ENCODE results near the gene PDLIM5.

PDLIM5 gene

DNA sequence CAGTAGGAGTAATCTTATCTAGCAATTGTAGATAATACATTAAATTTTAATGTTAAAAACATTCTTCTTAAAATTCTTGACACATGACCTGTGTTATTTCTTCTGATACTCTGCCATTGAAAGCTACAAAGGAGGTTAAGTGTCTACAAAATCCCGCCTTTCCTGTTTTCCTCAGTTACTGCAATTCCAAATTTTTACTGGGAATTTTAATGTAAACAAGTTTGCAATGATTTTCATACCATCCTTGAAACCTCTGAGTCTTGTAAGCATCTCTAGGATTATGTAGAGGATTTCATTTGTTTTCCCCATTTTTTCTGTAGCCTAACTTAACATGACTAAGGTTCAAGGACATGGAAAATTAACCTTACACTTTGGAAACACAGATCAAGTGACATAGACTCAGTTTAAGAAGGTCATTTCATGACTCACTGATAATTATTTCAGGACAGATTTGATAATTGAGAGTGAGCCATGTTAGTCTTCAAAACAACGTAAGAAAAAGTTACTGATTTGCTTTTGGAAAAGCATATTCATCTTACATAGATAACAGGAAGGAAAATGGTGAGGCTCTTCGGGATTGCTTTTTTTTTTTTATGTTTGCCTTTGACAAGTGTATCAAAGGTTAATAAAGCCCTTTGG is 39.6 kb upstream of the PDLIM5 start:
- Histone ChIP-seq H3K27me3 (ENCODE audit: control insufficient read depth in 1 of 2, insufficient read depth in 2 of 2, low read length in 2 of 2) (no peaks in the 10 kb centered on the region), H3K9ac (ENCODE audit: low read length) (no peak overlapping the region), H3K9me3 (ENCODE audit: low read length) (no peaks in the 10 kb centered on the region), H3K27ac (ENCODE audit: low read depth, low read length) (no peak overlapping the region), H3K4me1 (ENCODE audit: insufficient read depth, low read length) (peaks cover 23% of the 10 kb centered on the region), H3K36me3 (ENCODE audit: insufficient read depth, low read length) (no peaks in the 10 kb centered on the region), H3K4me3 (ENCODE audit: low read depth in 1 of 2, low read length in 2 of 2) (peak overlapping the region in 1 of 2 donors; percentile 12)

DNA sequence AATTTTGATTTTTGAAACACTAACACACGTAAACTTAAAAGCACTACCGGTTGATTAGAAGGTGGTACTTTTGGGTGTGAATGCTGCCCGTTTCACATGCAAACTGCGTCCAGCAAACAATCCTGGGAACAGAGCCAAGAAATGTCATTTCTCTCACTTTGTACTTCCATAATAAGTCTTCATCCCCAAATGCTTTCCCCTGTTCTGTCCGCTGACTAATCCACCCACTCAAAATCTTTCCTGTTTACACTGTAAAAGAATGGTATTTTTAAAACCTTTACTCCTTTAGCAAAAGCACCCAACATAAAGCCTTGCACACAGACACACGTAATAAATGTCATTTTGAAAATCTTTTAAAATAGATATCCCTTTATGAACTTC is 39.1 kb upstream of the PDLIM5 start:
- Histone ChIP-seq H3K27ac (ENCODE audit: low read depth, low read length) (no peak overlapping the region), H3K4me3 (ENCODE audit: low read depth in 1 of 2, low read length in 2 of 2) (peak overlapping the region in 1 of 2 donors; percentile 12), H3K9ac (ENCODE audit: low read length) (no peak overlapping the region), H3K9me3 (ENCODE audit: low read length) (no peaks in the 10 kb centered on the region), H3K27me3 (ENCODE audit: control insufficient read depth in 1 of 2, insufficient read depth in 2 of 2, low read length in 2 of 2) (no peaks in the 10 kb centered on the region), H3K4me1 (ENCODE audit: insufficient read depth, low read length) (peaks cover 23% of the 10 kb centered on the region), H3K36me3 (ENCODE audit: insufficient read depth, low read length) (no peaks in the 10 kb centered on the region)

DNA sequence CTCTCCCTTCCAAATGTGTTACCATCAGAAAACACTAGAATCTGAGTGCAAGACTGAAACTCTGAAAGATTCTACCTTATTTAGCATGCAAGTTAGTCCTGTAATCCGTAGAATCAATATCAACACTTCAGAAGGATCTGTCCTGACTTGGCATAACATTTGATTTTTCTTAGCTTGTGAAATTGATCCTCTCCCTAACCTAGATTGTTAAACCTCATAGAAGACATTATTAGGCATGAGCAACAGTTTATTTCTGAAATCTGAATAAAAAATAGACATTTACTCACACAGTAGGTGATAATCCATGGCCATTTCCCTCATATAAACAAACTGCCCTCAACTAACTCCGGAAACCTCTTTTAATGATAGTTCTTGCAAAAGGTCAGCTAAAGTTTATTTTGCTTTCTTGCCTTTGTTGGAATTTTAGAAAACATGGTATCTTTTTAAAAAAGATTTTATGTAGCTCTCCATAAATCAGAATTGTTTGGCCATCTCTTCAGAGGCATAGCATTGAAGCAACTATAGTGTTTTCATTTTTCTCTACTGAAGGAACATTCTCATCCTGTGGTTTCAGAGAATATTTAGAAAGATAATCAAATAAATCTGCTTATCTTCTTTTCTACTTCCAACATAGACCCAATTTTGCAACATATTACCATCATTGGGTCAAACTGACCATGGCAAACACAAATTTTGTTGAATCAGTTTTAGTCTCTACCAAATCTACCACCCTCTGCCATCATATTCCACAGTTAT is 38.5 kb upstream of the PDLIM5 start:
- H3K27me3 ChIP-seq (ENCODE audit: control insufficient read depth in 1 of 2, insufficient read depth in 2 of 2, low read length in 2 of 2), result no peaks in the 10 kb centered on the region
- no peaks in the 10 kb centered on the region for H3K9me3 ChIP-seq (ENCODE audit: low read length)
- H3K9ac ChIP-seq (ENCODE audit: low read length), result no peak overlapping the region
- H3K27ac ChIP-seq (ENCODE audit: low read depth, low read length), result no peak overlapping the region
- H3K4me3 ChIP-seq (ENCODE audit: low read depth in 1 of 2, low read length in 2 of 2), result peak overlapping the region in 1 of 2 donors; percentile 12
- H3K36me3 ChIP-seq (ENCODE audit: insufficient read depth, low read length), result no peaks in the 10 kb centered on the region
- H3K4me1 ChIP-seq (ENCODE audit: insufficient read depth, low read length), result peaks cover 23% of the 10 kb centered on the region

DNA sequence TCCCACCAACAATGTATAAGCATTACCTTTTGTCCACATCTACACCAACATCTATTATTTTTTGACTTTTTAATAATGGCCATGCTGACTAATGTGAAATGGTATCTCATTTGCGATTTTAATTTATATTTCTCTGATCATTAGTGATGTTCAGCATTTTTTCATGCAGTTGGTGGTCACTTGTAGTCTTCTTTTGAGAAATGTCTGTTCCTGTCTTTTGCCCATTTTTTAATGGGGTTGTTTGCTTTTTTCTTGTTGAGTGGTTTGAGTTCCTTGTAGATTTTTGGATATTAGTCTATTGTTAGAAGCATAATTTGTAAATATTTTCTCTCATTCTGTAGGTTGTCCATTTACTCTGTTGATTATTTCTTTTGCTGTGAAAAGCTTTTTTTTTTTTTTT is 36.8 kb upstream of the PDLIM5 start:
- H3K9ac ChIP-seq (ENCODE audit: low read length), result no peak overlapping the region
- no peaks in the 10 kb centered on the region for H3K9me3 ChIP-seq (ENCODE audit: low read length)
- no peak overlapping the region for H3K4me3 ChIP-seq (ENCODE audit: low read depth in 1 of 2, low read length in 2 of 2)
- H3K4me1 ChIP-seq (ENCODE audit: insufficient read depth, low read length), result peaks cover 12% of the 10 kb centered on the region
- no peaks in the 10 kb centered on the region for H3K36me3 ChIP-seq (ENCODE audit: insufficient read depth, low read length)
- no peaks in the 10 kb centered on the region for H3K27me3 ChIP-seq (ENCODE audit: control insufficient read depth in 1 of 2, insufficient read depth in 2 of 2, low read length in 2 of 2)
- no peak overlapping the region for H3K27ac ChIP-seq (ENCODE audit: low read depth, low read length)

DNA sequence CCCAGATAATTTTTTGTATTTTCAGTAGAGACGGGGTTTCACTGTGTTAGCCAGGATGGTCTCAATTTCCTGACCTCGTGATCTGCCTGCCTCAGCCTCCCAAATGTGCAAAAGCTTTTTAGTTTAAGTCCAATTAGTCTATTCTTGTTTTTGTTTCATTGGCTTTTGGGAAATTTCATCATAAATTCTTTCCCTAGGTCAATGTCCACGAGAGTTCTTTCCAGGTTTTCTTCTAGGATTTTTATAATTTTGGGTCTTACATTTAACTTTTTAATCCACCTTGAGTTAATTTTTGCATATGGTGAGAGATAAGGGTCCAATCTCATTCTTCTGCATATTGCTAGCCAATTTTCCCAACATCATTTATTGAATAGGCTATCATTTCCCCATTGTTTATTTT is 36.3 kb upstream of the PDLIM5 start:
- no peak overlapping the region for H3K9ac ChIP-seq (ENCODE audit: low read length)
- no peaks in the 10 kb centered on the region for H3K27me3 ChIP-seq (ENCODE audit: control insufficient read depth in 1 of 2, insufficient read depth in 2 of 2, low read length in 2 of 2)
- no peaks in the 10 kb centered on the region for H3K36me3 ChIP-seq (ENCODE audit: insufficient read depth, low read length)
- no peaks in the 10 kb centered on the region for H3K9me3 ChIP-seq (ENCODE audit: low read length)
- H3K4me3 ChIP-seq (ENCODE audit: low read depth in 1 of 2, low read length in 2 of 2), result no peak overlapping the region
- H3K27ac ChIP-seq (ENCODE audit: low read depth, low read length), result no peak overlapping the region
- H3K4me1 ChIP-seq (ENCODE audit: insufficient read depth, low read length), result peaks cover 9% of the 10 kb centered on the region

DNA sequence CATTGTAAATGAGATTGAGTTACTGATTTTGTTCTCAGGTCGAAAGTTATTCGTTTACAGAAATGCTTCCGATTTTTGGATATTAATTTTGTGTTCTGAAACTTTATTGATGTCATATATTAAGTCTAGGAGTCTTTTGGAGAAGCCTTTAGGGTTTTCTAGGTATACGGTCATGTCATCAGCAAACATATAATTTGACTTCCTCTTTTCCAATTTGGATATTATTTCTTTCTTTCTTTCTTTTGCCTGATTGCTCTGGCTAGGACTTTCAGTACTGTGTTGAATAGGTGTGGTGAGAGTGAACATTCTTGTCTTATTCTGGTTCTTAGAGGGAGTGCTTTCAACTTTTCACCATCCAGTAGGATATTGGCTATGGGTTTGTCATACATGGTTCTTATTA is 35.4 kb upstream of the PDLIM5 start:
- Histone ChIP-seq H3K36me3 (ENCODE audit: insufficient read depth, low read length) (no peaks in the 10 kb centered on the region), H3K9ac (ENCODE audit: low read length) (no peak overlapping the region), H3K4me1 (ENCODE audit: insufficient read depth, low read length) (peaks cover 9% of the 10 kb centered on the region), H3K27me3 (ENCODE audit: control insufficient read depth in 1 of 2, insufficient read depth in 2 of 2, low read length in 2 of 2) (no peaks in the 10 kb centered on the region), H3K4me3 (ENCODE audit: low read depth in 1 of 2, low read length in 2 of 2) (no peak overlapping the region), H3K9me3 (ENCODE audit: low read length) (no peaks in the 10 kb centered on the region), H3K27ac (ENCODE audit: low read depth, low read length) (no peak overlapping the region)

DNA sequence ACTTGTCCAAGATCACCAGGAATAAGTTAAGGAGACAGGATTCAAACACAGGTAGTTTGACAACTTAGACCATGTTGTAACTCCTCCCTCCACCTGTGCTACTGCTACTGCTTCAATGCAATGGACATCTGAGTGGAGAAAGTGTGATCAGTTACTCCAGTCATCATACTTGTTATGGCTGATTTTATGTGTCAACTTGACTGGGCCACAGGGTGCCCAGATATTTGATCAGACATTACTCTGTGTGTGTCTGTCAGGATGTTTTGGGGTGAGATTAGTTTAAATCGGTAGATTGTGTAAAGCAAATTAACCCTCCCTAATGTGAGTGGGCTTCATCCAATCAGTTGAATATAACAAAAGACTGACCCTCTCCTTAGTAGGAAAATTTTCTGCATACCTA is 34.8 kb upstream of the PDLIM5 start:
- H3K9ac ChIP-seq (ENCODE audit: low read length), result no peak overlapping the region

DNA sequence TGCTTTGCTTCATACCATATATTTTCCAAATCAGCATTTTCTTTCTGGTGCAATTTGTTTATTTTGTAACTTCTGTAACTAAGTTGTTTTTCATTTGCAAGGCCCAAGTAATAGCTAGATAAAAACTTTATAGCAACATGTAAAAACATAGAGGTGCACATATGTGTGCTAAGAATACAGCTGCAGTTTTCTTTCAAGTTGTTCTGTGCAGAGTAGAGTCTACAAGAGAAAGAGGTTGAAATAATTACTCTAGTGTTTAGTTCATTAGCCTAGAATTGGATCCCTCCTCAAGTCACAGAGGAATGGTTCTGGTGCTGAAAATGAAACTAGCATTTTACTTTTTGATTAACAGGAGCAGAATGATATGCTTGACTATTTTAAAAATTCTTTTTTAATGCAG is 32.2 kb upstream of the PDLIM5 start:
- H3K27me3 ChIP-seq (ENCODE audit: control insufficient read depth in 1 of 2, insufficient read depth in 2 of 2, low read length in 2 of 2), result no peaks in the 10 kb centered on the region
- H3K4me3 ChIP-seq (ENCODE audit: low read depth in 1 of 2, low read length in 2 of 2), result no peak overlapping the region
- no peaks in the 10 kb centered on the region for H3K9me3 ChIP-seq (ENCODE audit: low read length)
- no peak overlapping the region for H3K9ac ChIP-seq (ENCODE audit: low read length)
- no peaks in the 10 kb centered on the region for H3K4me1 ChIP-seq (ENCODE audit: insufficient read depth, low read length)
- H3K36me3 ChIP-seq (ENCODE audit: insufficient read depth, low read length), result no peaks in the 10 kb centered on the region
- no peak overlapping the region for H3K27ac ChIP-seq (ENCODE audit: low read depth, low read length)

More for the DNA sequence above, 34.8 kb upstream of the PDLIM5 start:
- no peak overlapping the region for H3K27ac ChIP-seq (ENCODE audit: low read depth, low read length)
- no peaks in the 10 kb centered on the region for H3K36me3 ChIP-seq (ENCODE audit: insufficient read depth, low read length)
- peaks cover 9% of the 10 kb centered on the region for H3K4me1 ChIP-seq (ENCODE audit: insufficient read depth, low read length)
- no peaks in the 10 kb centered on the region for H3K9me3 ChIP-seq (ENCODE audit: low read length)
- H3K27me3 ChIP-seq (ENCODE audit: control insufficient read depth in 1 of 2, insufficient read depth in 2 of 2, low read length in 2 of 2), result no peaks in the 10 kb centered on the region
- no peak overlapping the region for H3K4me3 ChIP-seq (ENCODE audit: low read depth in 1 of 2, low read length in 2 of 2)

DNA sequence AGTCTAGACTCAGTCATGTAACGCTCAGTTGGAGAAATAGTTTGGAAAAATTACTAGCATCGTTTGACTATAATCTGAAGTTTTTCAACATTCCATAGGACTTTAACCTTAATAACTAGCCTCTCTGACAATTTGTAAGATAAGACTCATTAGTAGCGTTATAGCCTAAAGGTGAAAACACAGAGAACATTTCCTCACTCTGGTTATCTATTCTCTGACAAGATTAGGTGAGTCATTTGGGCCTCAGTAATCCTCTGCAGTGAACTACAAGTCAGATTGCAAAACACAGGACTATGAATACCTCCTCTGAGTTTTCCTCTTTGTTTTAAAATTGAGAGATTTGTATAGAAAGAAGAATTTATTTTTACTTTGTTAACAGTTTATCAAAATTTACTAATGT is 31.8 kb upstream of the PDLIM5 start:
- Histone ChIP-seq H3K9me3 (ENCODE audit: low read length) (no peaks in the 10 kb centered on the region), H3K4me1 (ENCODE audit: insufficient read depth, low read length) (no peaks in the 10 kb centered on the region), H3K27me3 (ENCODE audit: control insufficient read depth in 1 of 2, insufficient read depth in 2 of 2, low read length in 2 of 2) (no peaks in the 10 kb centered on the region), H3K27ac (ENCODE audit: low read depth, low read length) (no peak overlapping the region), H3K4me3 (ENCODE audit: low read depth in 1 of 2, low read length in 2 of 2) (no peak overlapping the region), H3K36me3 (ENCODE audit: insufficient read depth, low read length) (no peaks in the 10 kb centered on the region), H3K9ac (ENCODE audit: low read length) (no peak overlapping the region)

DNA sequence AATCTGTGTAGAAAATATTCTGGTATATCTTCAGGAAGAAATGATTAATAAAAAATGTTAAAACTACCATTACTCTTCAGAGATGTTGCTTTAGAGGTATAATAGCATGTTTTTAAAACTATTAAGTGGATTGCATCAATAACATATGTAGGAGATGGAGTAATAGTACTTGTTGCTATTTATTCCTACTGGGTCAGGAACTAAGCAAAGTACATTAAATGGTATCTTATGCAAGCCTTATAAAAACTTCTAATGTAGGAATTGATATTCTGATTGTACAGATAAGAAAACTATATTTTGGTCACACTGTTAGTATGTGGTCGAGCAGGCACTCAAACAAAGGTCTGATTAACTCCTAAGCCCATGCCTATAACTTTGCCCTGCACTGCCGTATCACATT is 31.4 kb upstream of the PDLIM5 start:
- Histone ChIP-seq H3K27me3 (ENCODE audit: control insufficient read depth in 1 of 2, insufficient read depth in 2 of 2, low read length in 2 of 2) (no peaks in the 10 kb centered on the region), H3K9me3 (ENCODE audit: low read length) (no peaks in the 10 kb centered on the region), H3K36me3 (ENCODE audit: insufficient read depth, low read length) (no peaks in the 10 kb centered on the region), H3K9ac (ENCODE audit: low read length) (no peak overlapping the region), H3K4me1 (ENCODE audit: insufficient read depth, low read length) (no peaks in the 10 kb centered on the region), H3K27ac (ENCODE audit: low read depth, low read length) (no peak overlapping the region), H3K4me3 (ENCODE audit: low read depth in 1 of 2, low read length in 2 of 2) (no peak overlapping the region)

DNA sequence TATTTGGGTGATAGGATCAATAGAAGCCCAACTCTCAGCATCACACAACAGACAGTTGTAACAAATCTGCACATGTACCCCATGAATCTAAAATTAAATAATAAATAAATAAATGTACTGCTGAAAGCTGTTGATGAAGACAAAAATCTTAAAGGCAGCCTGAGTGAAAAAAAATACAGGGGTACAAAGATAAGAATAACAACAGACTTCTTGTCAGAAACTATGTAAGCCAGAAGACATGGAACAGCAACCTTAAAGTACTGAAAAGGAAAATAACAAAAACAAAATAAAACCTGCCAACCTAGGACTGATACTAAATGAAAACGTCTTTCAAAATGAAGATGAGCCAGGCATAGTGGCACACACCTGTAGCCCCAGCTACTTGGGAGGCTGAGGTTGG is 25.0 kb upstream of the PDLIM5 start:
- Histone ChIP-seq H3K36me3 (ENCODE audit: insufficient read depth, low read length) (no peaks in the 10 kb centered on the region), H3K4me1 (ENCODE audit: insufficient read depth, low read length) (no peaks in the 10 kb centered on the region), H3K27me3 (ENCODE audit: control insufficient read depth in 1 of 2, insufficient read depth in 2 of 2, low read length in 2 of 2) (no peaks in the 10 kb centered on the region), H3K9me3 (ENCODE audit: low read length) (no peaks in the 10 kb centered on the region), H3K9ac (ENCODE audit: low read length) (no peak overlapping the region), H3K4me3 (ENCODE audit: low read depth in 1 of 2, low read length in 2 of 2) (no peak overlapping the region), H3K27ac (ENCODE audit: low read depth, low read length) (no peak overlapping the region)

DNA sequence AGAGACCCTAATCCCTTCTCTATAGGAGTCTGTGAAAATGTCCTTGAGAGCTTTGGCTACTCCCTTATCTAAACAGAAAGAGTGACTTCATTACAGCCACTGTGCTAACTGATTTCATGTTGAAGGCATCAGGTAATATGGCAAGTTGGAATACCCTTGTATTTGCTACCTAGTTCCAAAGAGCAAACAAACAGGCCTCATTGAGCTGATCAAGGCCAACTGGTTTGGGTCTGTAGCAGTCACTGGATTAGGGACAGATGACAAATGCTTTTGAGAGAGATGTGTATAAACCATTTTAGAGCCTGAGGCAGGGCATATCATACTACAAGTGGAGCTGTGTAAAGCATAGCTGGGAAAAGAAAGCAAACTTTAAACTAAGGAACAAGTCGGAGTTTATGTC is 22.9 kb upstream of the PDLIM5 start:
- no peaks in the 10 kb centered on the region for H3K36me3 ChIP-seq (ENCODE audit: insufficient read depth, low read length)
- H3K9me3 ChIP-seq (ENCODE audit: low read length), result no peaks in the 10 kb centered on the region
- no peak overlapping the region for H3K4me3 ChIP-seq (ENCODE audit: low read depth in 1 of 2, low read length in 2 of 2)
- no peak overlapping the region for H3K9ac ChIP-seq (ENCODE audit: low read length)
- no peaks in the 10 kb centered on the region for H3K4me1 ChIP-seq (ENCODE audit: insufficient read depth, low read length)
- H3K27ac ChIP-seq (ENCODE audit: low read depth, low read length), result no peak overlapping the region
- H3K27me3 ChIP-seq (ENCODE audit: control insufficient read depth in 1 of 2, insufficient read depth in 2 of 2, low read length in 2 of 2), result no peaks in the 10 kb centered on the region
